Smooth muscle cell of the brain vasculature (primary cell): Measurements from ENCODE around the gene PDZRN4.
A peak's percentile ranks its signal among the peaks of the same experiment; 100 is the strongest.
"Not testable (repeated sequence)": the region's sequence is repeated elsewhere in the genome, so short reads cannot be mapped to it uniquely, and the experiment has no call there.

Experiments
- DNase-seq: peaks from one replicate; pipeline ENCODE4 v3.0.0-alpha.2; 2012; ENCODE audit warnings: low read depth, low spot score

PDZRN4 gene

DNA sequence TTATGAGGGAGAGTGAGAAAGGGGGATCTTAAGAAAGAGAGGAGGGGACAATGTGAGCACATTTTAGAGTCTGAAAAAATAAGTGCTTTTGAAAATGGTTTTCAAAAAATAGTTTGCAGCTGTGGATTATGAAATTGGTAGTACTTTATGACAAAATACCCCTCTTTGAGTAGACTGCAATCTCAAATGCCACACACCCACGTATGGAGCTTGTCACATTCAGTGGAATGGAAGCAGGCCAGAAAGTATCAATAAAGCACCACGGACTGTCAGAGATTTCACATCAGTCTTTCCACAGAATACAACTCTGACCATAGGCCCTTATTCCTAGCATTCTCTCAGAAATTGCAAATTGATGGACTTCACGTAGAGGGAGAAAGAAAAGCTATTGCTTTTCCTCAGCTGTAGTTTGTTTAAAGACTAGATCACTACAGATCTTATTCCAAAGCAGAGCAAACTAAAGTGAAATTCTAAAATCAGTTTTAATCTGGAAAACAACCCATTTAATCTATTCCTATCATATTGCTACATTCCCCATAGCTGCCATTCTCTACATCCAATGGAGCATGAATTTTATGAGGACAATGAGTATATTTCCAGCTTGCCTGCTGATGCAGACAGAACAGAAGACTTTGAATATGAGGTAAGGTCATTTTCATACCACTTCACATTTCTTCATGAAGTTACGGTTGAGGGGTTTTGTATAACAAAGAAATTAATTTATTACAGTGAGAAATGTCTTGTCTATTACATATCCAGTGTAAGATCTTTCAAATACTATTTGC lies 321.3 kb downstream of the PDZRN4 start:
- DNase-seq: no peak

DNA sequence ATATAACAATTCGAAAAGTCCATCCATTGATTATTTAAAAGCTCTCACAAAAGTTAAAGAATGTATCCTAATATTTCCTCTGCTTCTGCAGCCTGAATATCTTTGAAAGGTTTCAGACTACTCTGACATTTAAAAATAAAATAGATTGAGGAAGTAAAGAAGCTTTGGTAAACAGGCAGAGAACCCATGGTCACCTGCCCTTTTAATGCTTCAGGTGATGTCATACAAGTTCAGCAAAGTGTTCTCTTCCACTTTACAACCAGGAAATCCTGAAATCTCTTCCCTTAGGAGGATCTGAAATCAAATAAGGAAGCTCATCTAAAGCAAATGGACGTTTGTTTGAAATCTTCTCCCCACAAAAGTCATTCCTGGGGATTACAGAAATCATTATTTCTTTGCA lies 322.4 kb downstream of the PDZRN4 start:
- DNase-seq: no peak

DNA sequence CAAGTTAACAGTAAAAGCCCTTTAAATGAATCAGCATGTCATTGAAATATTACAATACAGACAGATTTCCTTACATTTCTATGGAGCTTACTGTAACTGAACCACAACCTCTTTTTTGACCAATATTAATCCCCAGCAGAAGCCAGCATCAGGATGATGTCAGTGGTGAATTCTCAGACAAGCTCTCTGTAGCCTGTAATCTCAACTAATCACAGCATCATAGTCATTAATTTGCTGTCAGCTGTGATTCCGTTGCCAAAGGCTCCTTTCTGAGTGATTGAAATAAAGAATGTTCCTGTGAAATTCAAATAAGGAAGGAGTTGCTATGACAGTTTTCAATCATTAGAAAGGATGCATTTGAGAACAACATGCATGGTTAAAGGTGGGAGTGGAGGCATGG lies 323.1 kb downstream of the PDZRN4 start:
- no peak for DNase-seq

DNA sequence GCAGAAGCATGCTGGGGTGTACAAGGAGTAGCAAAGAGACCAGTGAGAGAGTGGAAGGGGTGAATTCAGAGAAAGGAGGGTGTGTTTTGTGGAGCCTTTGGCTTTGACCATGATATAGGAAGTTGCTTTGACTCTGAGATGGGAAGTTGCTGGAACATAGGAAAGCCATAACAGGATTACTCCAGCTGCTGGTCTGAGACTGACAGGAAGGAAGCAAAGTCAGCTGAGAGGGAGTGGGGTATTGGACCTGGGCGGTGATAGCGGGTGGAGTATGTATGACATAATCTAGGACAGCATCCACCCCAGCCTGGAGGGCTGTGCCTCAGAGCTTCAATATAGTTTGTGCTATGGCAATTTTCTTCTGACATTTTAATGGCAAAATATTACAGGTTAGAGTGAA lies 324.4 kb downstream of the PDZRN4 start:
- DNase-seq: no peak

DNA sequence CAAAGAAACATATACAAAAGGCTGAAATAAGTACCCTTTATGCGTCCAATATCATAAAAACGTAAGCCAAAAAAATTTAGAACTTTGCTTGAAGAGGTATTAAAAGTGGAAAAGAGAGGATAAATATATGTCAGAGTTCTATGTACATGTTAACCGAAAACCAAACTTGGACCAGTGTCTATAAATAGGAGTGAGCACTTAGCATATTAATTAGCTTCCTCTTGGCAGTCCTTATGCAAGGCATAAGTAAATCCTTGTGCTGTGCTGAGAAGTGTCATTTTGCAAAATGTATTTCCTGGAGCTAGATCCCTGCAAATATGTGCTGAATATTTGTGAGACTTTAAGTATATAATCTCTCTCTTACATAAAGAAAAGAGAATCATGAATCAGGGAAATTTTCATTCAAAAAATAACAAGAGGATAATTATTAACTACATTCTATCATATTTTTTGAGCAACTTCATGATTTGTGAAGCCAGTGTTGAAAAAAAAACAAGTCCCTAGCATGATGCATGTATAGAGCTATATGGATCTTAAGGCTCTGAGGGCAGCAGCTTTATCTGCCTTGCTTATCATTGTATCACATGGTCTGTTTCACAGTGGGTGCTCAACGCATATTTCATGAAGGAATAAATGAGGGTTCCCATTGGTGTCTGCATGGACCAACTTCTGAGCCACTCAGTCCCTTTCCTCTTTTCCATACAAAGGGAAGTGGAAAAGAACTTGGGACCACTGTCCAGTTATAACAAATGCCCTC lies 326.1 kb downstream of the PDZRN4 start:
- no peak for DNase-seq

DNA sequence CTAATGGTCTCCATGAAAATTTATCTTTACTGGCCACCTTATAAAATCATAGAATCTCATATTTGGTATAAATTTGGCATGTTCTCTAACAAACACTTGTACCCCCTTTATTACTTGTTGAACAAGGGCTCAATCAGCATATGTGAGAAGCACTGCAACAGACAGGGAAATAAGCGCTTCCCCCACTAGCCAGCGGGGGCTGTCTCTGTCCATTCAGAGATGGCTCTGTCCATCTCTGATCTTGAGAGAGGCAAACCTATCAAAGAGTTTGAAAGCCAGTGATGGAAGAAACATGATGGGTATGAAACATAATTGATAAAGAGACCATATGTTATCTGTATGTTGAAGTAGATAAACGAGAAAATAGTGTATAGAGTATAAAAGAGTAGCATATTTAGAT lies 326.8 kb downstream of the PDZRN4 start:
- no peak for DNase-seq

DNA sequence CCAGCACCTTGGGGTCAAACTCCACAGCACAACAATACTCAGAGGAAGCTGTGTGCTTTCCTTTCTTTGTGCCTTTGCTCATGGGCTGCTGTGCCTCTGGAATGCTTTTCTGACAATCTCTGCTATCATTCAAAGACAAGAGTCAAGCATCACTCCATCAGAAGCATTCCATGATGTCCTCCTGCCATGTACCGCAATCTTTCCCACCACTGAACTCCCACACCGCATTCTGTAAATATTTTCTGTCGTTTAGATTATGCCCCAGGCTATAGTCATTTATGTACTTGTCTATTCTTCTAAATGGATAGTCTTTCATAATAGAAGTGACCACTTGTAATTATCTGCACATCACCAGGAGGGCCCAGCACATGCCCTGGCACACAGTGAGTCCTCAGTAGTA lies 327.8 kb downstream of the PDZRN4 start:
- no peak for DNase-seq

DNA sequence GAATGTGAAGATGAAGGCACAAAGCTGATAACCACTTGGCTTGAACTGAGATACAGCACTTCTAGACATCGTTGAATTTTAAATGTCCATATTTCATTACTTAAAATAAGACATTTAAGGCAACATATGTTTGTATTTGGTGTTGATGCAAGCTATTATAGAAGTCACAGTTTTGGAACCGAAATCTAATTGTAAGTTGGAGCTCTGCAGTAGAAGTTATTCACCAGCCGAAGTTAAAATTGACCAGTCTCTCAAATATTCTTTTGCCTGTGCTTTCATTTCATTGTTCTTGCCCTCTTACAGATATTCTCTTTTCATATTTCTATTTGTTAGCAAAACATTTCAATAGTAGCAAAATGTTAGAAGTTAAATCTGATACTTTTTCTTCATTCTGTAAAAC lies 332.7 kb downstream of the PDZRN4 start:
- DNase-seq: no peak

DNA sequence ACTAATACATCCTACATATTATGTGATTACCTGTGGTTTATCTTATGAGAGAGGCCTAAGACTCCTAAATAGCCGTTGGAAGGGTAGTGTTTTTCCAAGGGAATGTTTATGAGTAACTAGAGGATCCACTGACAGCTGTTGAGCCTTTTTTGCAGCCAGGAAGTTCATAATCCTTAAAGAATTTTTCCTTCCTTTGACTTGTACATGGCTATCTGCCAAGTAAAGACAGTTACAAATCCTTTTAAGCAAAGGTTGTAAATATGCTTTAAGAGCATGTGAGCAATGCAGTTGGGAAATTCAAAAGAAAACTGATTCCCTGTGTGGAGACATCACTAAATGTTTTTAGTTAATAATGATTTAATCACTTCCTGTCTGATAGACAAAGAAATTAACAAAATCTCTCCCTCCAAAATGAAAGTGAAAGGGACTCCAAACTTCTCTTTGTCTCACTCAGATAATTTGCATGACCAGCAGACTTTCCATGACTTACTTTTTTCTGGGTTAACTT lies 333.8 kb downstream of the PDZRN4 start:
- DNase-seq: peak; percentile 36

DNA sequence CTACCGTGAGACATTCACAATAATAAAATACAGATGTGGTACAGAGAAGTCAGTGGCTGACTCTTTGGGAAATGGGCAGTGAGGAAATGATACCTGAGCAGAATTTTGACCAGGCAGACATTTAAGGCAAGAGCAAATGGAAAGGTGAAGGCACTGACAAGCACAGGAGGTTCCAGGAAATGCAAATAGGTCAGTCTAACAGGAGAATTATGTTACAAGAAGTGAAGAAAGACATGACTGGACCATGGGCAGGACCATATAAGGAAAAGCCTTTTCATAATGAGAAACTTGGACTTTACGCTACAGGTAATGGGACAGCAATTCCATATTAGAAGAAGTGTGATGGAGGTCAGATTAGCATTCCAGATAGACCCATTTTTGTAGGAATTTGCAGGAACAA lies 338.9 kb downstream of the PDZRN4 start:
- no peak for DNase-seq

DNA sequence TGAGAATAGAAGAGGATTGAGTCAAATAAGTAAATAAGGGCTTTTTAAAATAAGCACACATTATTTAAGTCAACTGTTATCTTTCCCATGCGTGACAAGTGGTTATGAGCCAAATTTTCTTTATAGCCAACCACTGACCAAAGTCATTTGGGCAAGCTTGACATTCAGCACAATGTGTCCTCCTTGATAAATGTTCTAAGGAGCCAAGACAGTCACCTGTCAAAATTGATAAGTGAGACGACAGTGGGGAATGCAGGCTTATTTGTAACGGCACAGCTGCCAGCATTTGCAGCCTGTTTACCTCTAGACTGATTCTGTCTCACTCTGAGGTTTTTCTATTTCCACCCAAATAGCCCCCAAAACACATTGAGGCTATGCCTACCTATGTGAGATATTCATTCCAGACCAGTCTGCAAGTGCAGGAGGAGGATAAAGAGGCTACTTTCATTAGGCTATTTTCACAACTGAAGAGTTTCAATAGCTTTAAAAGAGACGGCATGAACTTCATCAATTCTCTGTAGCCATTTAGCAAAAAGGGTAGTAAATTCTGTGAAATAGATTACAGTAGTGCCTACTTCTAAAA lies 339.5 kb downstream of the PDZRN4 start:
- DNase-seq: no peak

DNA sequence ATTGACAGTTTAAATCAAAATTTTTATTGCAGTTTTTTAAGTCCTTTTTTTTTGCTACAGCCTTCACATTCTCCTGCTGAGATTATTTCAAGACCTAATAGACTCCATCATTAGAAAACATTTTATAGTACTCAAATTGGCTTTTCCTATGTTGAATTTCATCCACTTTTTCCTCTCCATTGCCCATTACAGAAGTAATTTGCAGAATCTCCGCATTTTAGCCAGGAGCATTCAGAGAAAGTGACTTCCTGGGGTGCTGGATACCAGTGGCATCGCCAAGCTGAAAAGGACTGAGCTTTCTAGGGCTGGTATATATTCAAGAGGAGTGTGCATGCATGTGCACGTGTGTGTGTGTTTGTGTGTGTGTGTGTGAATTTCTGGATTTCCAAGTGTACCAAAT lies 340.8 kb downstream of the PDZRN4 start:
- no peak for DNase-seq

DNA sequence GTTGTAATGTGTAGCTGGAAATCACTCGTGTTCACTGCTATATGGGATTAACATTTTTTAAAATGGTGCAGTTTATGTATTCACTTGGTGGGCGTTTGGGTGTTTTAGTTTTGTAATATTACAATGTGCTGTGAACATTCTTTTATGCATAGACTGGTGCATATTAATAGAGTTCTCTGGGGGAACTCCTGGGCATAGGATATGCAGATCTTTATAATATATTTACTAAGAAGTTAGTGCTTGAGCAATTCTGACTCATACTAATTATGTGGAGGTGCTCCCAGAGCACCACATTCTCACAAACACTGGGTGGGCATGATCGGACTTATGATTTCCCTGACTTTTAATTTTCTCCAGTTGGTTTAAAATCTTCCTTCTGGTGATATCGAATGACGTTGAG lies 342.3 kb downstream of the PDZRN4 start:
- no peak for DNase-seq

DNA sequence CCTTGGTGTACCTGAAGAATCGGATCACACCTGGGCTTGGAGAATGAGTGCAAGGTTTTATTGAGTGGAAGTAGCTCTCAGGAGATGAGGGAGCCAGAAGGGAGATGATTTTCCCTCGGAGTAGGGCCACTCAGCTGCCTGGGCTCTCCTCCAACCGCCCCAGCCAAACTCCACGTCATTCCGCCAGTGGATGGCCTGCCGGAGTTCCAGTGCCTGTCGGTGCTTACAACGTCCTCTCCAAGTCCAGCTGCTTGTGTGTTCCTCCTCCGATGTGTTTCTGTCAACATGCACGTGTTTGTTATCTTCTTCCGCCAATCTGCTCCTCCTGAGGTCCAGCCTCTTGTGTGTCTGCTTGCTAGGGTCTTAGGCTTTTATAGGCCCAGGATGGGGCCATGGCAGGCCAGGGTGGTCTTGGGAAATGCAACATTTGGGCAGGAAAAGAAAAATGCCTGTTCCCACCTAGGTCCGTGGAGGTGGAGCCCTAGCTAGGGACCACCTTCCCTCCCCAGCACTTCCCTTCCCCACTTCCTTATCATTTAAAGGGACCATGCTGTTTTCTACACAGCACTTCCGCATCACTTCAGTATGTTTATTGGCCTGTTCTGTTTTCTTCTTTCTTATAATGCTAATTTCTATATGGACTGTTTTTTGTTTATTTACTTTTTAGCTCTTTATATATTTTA lies 343.2 kb downstream of the PDZRN4 start:
- DNase-seq: no peak

DNA sequence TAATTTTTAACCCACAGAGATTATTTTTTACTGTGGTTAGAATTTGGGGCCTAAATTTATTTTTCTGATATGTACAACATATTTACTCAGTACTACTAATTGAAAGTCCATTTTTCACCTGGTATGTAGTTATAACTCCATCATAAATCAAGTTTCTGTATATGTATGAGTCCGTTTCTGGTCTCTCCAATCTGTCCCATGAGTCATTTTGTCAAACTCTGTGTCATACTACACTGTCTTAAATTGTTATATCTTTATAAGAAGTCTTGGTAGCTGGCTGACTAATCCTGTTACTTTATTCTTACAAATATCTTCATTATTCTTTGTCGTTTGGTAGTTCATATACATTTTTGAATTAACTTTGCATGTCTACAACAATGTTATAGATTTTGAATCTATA lies 344.0 kb downstream of the PDZRN4 start:
- no peak for DNase-seq

DNA sequence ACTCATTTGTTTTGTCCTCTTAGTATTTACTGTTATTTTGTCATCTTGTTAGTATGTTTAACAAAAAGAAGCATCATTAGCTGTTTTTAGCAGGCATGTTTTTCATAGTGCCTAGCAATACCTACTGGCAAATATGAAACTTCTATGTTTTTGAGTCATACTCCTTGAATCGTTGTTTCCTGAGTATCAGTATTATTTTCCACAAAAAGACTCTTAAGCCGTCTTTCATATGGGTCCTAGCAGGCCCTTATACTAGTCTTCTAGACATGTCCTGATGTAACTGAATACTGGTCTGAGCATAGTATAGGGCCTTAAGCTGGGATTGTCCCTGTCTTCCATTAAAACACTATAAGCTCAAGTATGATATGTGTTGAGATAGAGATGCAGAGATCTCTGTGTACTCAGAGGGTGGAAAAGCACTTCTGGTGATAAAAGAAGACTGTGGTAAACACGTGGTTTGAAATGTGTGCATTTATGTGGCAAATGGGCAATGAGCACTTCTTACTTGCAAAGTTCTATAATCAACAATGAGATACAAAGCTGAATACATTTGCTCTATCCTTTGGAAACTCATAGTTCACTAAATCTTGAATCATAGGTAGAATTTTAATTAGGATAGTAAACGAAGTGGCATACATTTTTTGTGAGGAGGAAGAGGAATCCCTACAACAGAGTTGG lies 348.8 kb downstream of the PDZRN4 start:
- DNase-seq: no peak

DNA sequence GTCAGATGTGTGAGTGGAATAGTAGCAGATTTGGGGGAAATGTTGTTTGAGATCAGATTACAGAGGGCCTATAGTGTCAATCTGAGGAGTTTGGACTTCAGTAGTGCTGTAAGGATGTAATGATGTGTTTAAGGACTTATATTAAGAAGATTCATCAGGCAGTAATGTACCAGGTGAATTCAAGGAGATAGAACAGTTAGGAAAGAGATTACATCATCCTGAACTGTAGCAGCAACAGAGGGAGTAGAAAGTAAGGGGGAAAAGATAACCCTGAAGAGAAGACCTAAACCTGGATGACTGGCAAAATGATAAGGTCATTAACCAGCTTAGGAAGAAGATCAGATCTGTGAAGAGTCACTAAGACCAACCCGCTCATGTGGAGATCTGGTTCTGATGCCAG lies 349.4 kb downstream of the PDZRN4 start:
- no peak for DNase-seq

DNA sequence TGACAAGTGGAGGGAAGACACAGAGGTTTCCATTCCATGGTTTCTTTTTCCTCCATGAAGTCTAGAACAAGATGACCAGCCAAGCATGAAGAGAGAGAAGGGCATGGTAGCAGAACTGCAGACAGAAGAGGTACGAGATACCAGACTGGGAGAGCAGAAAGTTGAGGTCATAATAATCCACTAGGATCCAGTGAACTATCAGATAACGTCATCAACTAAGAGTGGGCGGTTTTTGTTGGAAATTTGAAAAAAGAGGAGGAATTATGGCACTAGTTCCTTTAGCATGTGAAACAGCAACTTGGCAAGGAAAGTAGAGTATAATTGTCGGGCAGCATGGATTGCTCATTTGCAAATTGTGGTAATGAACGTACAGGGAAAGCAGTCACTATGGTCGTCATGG lies 357.6 kb downstream of the PDZRN4 start:
- no peak for DNase-seq

DNA sequence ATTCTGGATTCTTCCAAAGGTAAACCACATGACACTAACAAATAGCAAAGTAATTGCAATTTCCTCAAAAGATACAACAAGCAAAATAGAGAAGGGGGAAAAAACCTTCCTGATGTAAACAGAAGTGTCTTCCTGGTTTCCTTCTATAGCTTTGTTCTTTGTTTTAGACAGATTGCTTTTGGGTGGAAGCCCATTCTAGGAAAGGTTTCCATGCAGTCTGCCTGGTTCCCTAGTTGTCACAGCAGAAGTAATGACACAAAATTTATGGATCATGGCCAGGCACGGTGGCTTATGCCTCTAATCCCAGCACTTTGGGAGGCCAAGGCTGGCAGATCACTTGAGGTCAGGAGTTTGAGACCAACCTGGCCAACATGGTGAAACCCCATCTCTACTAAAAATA lies 359.0 kb downstream of the PDZRN4 start:
- not testable (repeated sequence) for DNase-seq

DNA sequence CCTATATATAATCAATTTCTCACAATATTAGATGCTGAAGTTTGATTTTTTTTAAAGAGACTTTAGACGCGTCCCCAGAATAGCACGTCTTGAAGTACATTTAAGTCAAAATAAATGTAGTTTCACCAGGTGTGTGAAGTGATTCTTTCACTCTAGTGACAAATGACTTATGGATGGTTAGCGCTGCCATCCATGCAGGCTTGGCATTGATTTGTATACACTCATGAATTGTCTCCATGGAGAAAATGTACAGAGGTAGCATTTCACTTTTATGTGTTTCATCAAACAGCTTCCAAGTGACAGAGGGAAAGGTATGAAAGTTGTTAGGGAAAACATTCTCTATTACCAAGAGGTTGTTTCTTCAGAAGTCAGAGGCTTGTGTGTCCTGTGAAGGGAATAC lies 360.8 kb downstream of the PDZRN4 start:
- DNase-seq: no peak

DNA sequence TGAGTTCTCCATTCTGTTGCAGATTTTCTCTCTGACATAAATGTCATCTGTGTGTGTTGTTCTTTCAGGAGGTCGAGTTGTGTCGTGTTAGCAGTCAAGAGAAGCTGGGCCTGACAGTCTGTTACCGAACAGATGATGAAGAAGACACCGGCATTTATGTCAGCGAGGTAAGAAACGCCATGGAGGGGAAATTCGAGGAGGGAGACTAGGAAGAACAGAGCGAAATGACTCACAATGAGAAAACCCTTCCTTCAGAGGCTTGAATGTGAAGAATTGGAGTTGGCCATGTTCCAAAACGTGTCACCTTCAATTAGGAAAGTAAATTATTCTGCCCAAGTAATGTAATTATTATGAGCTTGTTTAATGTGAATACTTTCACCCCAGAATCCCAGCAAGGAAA lies 364.5 kb downstream of the PDZRN4 start:
- DNase-seq: no peak

DNA sequence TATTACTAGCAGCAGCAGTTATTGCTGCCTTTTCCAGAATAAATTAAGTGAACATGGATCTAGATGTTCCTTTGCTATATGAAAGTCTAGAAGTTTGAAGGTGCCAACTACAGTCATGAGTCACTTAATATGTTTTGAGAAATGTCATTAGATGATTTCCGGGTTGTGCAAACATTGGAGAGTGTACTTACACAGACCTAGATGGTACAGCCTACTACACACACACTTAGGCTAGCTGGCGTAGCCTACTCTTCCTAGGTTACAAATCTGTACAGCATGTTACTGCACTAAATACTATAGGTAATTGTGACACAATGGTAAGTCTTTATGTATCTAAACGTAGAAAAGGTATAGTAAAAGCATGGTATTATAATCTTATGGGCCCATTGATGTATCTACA lies 368.1 kb downstream of the PDZRN4 start:
- DNase-seq: no peak
